Stimulated activated CD8-positive, alpha-beta memory T cell treated with anti-CD3 and anti-CD28 coated beads, Interleukin-15, amount 100 ng/mL, for 4 hours (primary cell): ENCODE data around the gene INO80D.
"Not testable (repeated sequence)": the region's sequence is repeated elsewhere in the genome, so short reads cannot be mapped to it uniquely, and the experiment has no call there.

Experiments
- DNase-seq, 2 donors: peaks; one replicate each; pipeline ENCODE4 v3.0.0-alpha.2; 2020; ENCODE audit warnings: low read depth in 2 of 2

The INO80D gene

DNA sequence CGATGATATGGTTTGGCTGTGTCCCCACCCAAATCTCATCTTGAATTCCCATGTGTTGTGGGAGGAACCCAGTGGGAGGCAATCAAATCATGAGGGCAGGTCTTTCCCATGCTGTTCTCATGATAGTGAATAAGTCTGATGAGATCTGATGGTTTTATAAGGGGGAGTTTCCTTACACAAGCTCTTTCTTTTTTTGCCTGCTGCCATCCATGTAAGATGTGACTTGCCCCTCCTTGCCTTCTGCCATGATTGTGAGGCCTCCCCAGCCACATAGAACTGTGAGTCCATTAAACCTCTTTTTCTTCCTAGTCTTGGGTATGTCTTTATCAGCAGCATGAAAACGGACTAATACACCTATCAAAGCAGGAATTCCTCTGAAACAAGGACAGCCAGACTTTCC lies 107.2 kb downstream of the INO80D start:
- not testable (repeated sequence) for DNase-seq

DNA sequence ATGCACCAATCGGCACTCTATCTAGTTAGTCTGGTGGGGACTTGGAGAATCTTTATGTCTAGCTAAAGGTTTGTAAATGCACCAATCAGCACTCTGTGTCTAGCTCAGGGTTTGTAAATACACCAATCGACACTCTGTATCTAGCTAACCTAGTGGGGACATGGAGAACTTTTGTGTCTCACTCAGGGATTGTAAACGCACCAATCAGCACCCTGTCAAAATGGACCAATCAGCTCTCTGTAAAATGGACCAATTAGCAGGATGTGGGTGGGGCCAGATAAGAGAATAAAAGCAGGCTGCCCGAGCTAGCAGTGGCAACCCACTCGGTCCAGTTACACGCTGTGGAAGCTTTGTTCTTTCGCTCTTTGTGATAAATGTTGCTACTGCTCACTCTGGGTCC lies 108.3 kb downstream of the INO80D start:
- DNase-seq: not testable (repeated sequence)

DNA sequence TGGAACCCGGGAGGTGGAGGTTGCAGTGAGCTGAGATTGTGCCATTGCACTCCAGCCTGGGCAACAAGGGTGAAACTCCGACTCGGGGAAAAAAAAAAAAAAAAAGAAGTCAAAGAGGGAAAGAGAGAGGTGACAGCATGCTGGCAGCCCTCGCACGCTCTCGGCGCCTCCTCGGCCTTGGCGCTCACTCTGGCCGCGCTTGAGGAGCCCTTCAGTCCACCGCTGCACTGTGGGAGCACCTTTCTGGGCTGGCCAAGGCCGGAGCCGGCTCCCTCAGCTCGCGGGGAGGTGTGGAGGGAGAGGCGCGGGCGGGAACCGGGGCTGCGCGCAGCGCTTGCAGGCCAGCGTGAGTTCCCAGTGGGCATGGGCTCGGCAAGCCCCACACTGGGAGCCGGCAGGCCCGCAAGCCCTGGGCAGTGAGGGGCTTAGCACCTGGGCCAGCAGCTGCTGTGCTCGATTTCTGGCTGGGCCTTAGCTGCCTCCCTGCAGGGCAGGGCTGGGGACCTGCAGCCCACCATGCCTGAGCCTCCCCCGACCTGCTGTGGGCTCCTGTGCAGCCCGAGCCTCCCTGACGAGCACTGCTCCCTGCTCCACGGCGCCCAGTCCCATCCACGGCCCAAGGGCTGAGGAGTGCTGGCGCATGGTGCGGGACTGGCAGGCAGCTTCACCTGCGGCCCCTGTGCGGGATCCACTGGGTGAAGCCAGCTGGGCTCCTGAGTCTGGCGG lies 108.9 kb downstream of the INO80D start:
- DNase-seq: not testable (repeated sequence)

- DNase-seq: no peak
These were observed 109.7 kb downstream of the INO80D start for GRCh38 chr2:205976120-205976814.

DNA sequence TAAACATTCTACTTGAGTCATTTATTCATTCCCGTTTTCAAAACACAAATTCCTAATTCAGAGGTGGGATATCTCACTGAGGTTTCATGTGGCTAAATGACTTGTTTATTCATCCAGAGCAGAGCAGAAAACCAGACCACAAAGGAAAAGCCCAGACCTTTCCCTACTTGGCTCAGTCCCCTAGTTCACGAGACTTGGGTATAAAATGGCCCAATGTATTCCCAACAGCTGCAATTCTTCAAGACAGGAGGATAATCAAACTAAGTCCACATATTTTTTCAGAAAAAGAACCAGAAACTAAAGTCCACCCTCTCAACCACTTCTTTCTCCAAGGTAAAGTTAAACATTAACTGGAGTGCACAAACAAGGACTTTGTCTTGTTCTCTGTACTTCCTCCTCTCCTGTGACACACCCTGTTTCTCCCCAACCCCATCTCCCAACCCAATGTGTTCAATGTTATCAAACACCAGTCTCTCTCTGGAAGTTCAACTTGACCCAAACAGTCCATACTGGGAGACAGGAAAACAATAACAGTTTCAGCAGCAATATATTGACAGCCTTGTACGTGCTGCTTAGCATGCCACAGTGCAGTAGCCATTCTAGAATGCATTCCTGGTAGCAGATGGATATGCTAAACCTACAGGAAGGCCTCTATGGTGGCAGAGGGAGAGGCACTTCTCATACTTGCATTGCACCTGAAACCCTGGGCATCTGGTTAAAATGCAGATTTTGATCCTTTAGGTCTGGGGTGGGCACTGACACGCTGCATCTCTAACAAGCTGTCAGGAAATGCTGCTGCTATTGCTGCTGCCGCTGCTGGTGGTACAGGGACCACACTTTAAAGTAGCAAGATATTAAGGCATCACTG lies 110.7 kb downstream of the INO80D start:
- DNase-seq: no peak

- DNase-seq: no peak
These were observed 113.9 kb downstream of the INO80D start for GRCh38 chr2:205972113-205972512.

GRCh38 chr2:205970348-205970747 lies 115.6 kb downstream of the INO80D start:
- DNase-seq: no peak

- no peak for DNase-seq
These were observed 116.4 kb downstream of the INO80D start for GRCh38 chr2:205969584-205969983.

DNA sequence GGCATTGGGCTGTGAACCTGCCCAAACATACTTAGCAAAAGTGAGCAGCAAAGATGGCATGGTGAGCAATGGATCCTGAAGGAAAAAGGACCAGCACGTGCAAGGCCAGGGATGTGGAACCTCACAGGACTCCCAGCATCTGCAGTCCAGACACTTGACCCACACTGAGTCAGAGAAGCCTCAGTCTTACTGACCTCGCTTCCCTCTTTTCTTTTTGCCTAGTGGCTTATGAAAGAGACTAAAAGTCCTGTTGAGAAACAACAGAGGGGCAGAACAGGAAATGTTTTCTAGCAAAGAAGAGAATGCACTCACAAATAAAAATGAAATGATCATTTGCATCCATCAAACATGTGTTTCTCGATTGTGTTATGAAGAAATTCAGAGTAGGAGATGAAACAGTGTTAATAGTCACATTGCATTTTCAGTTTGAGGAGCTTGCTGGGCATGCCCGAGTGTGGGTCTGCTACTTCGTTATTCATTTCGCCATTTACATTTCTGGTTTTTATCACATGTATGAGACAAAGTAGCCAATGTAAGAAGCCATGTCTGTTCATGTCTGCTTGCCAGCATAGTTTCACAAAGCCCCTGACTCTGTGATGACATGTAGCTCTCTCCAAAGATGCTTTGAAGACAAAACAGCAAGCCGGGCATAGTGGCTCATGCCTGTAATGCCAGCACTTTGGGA lies 118.4 kb downstream of the INO80D start:
- no peak for DNase-seq

DNA sequence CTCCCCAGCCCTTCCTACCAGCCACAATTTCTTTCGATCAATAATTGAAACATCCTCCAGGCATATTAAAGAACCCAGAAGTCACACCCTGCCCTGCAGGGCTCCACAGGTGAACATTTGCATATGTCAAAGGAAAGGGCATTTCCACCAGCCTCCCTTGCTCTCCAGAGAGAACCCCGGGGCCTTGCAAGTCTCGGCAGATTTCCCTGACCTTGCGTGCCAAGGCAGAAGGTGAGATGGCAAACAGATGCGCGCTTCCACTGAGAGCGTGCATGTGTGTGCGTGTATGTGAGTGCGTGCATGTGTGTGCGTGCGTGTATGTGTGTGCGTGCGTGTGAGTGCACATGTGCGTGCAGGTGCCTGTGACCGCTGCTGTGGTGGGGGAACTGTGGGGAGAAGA lies 120.3 kb downstream of the INO80D start:
- no peak for DNase-seq

DNA sequence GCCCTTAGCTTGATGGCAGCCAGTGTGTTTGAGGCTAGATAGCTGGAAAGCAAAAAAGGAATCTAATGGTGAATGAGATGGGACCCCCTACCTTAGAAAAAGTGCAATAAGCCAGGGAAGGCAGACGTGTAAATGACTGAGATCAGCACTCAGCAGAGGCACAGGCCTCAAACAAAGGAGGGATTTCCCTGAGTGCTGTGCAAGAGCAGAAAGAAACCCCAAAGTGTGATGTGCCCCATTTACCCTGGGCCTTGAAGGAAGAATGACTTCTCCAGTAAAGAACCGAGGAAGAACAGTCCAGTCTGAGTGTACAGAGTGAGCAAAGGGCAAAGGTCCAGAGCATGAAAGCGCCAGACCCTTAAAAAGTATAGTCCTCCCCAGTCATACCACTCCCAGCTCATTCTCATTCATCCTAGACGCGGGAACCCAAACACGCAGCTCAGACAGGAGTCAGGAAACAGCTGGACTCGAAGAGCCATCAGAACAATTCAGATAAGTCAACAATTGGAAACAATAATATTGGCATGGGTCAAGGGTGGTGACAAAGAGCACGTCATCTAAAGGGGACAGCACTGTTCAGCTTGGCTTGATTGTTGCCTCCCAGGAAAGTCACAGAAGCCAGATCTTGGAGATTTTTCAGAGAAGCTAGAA lies 121.7 kb downstream of the INO80D start:
- DNase-seq: no peak

GRCh38 chr2:205959521-205959920 lies 126.5 kb downstream of the INO80D start:
- DNase-seq: no peak

DNA sequence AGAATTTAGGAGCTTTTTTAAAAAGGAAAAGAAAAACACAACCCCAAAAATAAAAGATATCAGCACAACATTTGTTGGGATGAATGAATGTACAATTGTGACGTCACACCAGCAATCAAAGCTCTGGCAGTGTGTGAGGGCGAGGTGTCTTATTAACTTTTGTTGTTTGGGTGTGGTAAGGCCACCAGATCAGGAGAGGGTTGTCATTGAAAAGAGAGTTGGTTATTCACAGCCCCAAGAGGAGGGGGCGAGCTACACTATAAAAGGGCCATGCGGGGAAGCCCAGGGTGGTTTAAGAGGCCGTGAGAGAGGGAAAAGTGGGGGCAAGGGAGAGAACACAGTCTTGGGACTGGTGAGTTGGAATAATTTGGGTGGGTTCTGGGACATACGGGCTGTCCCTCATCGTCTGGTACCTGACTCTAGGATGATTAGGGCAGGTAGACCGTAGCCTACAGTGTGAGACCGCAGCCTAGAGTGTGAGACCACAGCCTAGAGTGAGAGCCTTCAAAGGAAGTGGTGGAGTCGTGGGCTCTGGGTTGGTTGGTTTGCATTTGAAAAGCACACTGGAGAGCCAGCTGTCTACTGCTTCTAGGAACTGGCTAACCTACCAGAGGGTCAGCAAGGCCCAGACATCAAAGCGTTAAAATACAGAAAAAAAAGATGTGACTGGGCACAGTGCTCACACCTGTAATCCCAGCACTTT lies 128.4 kb downstream of the INO80D start:
- DNase-seq: no peak

GRCh38 chr2:205954707-205955106 lies 131.3 kb downstream of the INO80D start:
- no peak for DNase-seq

DNA sequence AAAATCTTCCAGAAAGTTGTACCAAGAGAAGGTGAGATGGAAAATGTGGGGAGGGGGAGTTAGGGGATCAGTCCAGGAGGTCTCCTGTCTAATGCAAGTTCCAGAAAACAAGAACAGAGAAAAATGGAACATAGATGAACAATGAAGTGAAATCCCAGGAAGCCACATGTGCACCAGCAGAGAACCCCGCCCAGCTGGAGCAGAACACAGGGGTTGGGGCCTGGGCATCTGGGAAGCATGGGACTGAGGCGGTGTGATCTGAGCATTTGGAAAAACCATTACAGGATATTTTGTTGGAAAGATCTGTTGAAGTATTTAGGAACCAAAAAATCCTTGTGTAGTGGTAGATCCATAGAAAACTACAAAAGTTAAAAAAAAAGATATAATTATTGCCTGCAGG lies 133.7 kb downstream of the INO80D start:
- no peak for DNase-seq

DNA sequence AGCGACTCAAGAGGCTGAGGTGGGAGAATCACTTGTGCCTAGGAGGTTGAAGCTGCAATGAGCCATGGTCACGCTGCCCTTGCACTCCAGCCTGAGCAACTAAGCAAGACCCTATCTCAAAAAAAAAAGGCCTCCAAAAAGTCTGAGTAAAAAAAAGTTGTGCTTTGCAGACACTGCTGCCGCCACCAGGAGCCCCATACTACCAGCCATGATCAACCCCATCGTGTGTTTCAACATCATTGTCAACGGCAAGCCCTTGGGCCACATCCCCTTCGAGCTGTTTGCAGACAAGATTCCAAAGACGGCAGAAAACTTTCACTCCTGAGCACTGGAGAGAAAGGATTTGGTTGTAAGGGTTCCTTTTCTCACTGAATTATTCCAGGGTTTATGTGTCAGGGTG lies 137.1 kb downstream of the INO80D start:
- no peak for DNase-seq

DNA sequence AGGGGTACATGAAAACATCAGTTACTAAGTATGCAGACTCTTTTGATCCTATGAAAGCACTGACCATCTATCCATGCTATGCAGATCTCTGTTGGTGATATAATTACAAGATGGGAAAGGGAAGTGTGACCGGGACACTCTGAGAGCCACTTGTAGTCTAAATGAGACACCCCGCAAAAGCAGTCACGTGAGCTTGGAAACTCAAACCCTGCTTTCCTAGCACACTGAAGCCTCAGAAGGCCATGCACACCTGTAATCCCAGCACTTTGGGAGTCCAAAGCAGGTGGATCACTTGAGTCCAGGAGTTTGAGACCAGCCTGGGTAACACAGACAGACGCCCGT lies 137.5 kb downstream of the INO80D start:
- DNase-seq: no peak

- DNase-seq: peak in 1 of 2 donors; percentile 20
These were observed 138.1 kb downstream of the INO80D start for GRCh38 chr2:205947621-205948495.

- no peak for DNase-seq
These were observed 139.7 kb downstream of the INO80D start for GRCh38 chr2:205946226-205946625.
